Mucosa of descending colon (tissue), 3 donors: ENCODE measurements around the gene SLC25A28. TPM values are rescaled to one million over a fixed set of nuclear protein-coding genes. Genes with fewer than 3 reads are reported as not detected.

Source experiments
- ATAC-seq: fragments of 200-7000 bp; cut with Tn5 transposase; one replicate; pipeline ENCODE4 v1.9.1; 2020; ENCODE audit warnings: mild to moderate bottlenecking, moderate library complexity
- DNase-seq, 3 donors: peaks; one replicate each; pipeline ENCODE4 v3.0.0-alpha.2; 2020
- H3K36me3 ChIP-seq: fragments of 200-600 bp; one replicate; pipeline ENCODE4 v1.8.0; 2021; ENCODE audit warnings: low read depth, mild to moderate bottlenecking
- H3K4me1 ChIP-seq: fragments of 200-600 bp; one replicate; pipeline ENCODE4 v1.8.0; 2021; ENCODE audit warnings: low read depth, mild to moderate bottlenecking
- H3K4me3 ChIP-seq: fragments of 200-600 bp; one replicate; pipeline ENCODE4 v1.8.0; 2021; ENCODE audit warnings: mild to moderate bottlenecking
- H3K9me3 ChIP-seq: fragments of 200-600 bp; one replicate; pipeline ENCODE4 v1.8.0; 2021; ENCODE audit warnings: mild to moderate bottlenecking
- intact Hi-C, 2 donors: fragments of 100-400 bp; cut with DNase I in 1 of 2; cut with micrococcal nuclease in 1 of 2; formaldehyde crosslinking; loops; one replicate each; pipeline versions ENCODE4 v1.11.0 to v1.11.1; 2022; cut with DNase I, micrococcal nuclease
- total RNA-seq, 3 donors: library from RNA; stranded (reverse); fragmentation: NEBNext Ultra II Directional in 2 of 3; extraction: Animal tissue kit (Norgen Biotek cat#: 25700) in 2 of 3; gene quantifications; one replicate each; pipeline versions ENCODE4 v1.2.1 to v1.2.4, GENCODE V29; 2021 to 2023
- TF ChIP-seq, protein P1 (sequence below): fragments of 200-600 bp; IDR thresholded peaks from one replicate; pipeline ENCODE4 v1.8.0; 2022; ENCODE audit warnings: antibody characterized with exemption, mild to moderate bottlenecking
- donor health status: DM: no; HTN: no; CAD: no; lungs with moderate emphysema.
- donor health status: DM: no; HTN: no; CAD: no.
- donor health status: DM: no; HTN: yes; CAD: no.

The SLC25A28 gene
- total RNA-seq, 3 donors from 2014 or later = 38.2 to 64.4 (median 39.6) TPM

DNA sequence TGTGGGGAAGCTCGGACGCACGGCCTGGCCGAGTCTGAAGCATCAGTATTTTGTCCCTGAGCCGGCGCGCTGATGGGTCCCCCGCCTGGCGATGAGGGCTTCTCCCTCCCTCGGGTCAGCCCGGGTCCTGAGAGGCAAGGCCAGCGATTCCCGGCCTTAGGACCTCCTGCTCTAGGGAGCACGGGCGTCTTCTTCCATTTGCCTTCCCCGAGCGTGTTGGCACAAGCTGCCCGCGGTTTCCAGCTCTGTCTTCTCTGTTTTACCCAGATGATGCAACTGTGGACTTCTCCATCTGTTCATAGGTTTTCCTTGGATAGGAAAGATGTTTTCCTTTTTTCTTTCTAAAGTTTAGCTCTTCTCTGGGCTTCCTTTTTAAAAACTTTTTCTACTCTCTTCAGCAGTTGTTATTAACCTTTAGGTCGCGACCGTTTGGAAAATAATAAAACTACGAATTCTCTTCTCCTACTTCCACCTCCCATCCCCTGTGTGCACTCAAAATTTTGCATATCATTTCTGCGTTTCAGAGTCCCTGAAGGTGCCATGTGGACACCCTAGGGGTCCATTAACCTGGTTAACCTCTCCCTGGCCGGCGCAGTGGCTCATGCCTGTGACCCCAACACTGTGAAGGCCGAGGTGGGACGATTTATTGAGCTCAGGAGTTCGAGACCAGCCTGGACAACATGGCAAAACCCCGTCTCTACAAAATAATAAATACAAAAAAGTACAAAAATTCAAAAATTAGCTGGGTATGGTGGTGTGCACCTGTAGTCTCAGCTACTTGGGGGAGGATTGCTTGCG lies 1.4 kb upstream of the SLC25A28 start:
- DNase-seq = peak; percentile 13 to 53 (median 52)

DNA sequence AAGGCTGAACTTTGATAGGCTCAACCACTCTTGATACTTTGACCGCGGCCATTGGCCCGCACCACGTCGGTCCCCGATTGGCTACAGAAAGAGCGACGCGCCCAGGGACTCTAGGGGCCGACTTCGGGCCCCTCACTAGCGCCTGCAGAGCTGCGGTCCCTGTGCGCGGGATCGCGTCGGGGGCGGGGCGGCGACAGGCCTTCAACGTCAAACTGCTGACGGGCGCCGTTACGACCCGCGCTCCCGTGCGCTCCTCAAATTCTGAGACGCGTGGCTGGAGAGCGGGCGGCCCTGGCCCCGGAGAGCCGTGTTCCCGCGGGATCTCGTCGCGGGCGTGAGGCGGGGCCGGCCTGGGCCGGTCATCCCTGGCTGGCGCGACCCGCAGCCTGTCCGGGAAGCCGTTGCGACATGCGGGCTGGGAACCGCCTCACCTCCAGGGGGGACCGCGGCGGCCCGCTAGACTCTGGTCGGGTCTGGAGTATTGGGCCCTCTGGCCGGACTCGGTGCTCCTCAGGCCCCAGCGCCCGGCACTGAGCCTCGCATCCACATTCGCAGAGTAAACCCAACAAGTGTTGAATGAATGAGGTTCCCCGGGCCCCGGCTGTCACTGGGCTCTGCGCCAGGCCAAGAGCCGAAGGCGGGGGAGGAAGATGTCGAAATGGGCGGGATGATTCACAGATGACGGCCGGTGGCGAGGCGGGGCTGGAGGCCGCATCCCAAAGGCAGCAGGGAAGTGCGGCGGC lies 643 bp upstream of the SLC25A28 start:
- peak; percentile 90 for ATAC-seq
- intact Hi-C loops = no loop called here
- TF ChIP-seq, protein P1, sequence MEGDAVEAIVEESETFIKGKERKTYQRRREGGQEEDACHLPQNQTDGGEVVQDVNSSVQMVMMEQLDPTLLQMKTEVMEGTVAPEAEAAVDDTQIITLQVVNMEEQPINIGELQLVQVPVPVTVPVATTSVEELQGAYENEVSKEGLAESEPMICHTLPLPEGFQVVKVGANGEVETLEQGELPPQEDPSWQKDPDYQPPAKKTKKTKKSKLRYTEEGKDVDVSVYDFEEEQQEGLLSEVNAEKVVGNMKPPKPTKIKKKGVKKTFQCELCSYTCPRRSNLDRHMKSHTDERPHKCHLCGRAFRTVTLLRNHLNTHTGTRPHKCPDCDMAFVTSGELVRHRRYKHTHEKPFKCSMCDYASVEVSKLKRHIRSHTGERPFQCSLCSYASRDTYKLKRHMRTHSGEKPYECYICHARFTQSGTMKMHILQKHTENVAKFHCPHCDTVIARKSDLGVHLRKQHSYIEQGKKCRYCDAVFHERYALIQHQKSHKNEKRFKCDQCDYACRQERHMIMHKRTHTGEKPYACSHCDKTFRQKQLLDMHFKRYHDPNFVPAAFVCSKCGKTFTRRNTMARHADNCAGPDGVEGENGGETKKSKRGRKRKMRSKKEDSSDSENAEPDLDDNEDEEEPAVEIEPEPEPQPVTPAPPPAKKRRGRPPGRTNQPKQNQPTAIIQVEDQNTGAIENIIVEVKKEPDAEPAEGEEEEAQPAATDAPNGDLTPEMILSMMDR = no peak
- no peaks in the 10 kb centered on the region for H3K9me3 ChIP-seq
- H3K36me3 ChIP-seq = peaks cover 5% of the 10 kb centered on the region
- DNase-seq = peak; percentile 92 to 95 (median 95)
- H3K4me3 ChIP-seq = peak overlapping the region; percentile 71
- peaks cover 7% of the 10 kb centered on the region for H3K4me1 ChIP-seq

More for the DNA sequence above, 1.4 kb upstream of the SLC25A28 start:
- Histone ChIP-seq H3K4me3 (peak overlapping the region; percentile 71), H3K9me3 (no peaks in the 10 kb centered on the region), H3K36me3 (peaks cover 5% of the 10 kb centered on the region), H3K4me1 (peaks cover 7% of the 10 kb centered on the region)
- TF ChIP-seq, protein P1 = no peak
- intact Hi-C loops = no loop called here
- peak; percentile 4 for ATAC-seq

DNA sequence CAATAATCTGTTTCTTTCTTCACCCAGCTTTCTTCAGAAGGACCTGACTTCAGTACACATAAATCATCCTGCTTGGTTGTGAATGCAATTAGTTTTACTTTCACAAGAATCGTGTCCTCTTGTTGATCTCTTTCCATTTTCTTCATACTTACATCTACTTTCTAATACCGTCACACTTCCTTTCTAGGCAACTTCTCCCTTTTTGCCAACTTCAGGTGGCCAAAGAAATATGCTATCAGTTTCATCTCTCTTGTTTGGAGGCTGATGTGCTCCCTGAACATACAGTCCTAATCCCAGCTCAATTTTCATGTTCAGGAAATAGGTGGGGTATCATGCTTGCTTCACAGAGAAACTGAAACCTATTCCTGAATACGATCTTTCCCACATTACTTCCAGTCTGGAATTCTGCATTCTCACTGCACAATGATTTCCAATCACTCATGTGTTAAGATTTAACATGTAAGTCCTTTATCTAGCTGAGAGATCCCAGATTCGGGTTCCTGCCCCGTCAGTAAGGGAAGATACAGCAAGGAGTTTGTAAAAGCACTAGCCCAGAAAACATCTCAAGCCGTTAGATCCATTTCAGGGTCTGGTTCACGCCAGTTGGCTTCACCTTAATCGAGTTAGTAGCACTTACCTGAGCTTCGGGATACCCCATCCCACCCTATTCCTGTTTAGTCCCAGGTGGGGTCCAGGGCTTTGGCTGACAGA lies 994 bp downstream of the SLC25A28 start:
- Histone ChIP-seq H3K4me1 (peaks cover 7% of the 10 kb centered on the region), H3K9me3 (no peaks in the 10 kb centered on the region), H3K36me3 (peaks cover 5% of the 10 kb centered on the region), H3K4me3 (peak overlapping the region; percentile 71)
- intact Hi-C loops = loop anchor here (10.0 kb wide), 2 partner anchors 184 to 224 kb away; partner anchors contain the start of gene GOT1 (in 2 of the 2)
- ATAC-seq = no peak
- TF ChIP-seq, protein P1 = no peak
- DNase-seq = no peak

DNA sequence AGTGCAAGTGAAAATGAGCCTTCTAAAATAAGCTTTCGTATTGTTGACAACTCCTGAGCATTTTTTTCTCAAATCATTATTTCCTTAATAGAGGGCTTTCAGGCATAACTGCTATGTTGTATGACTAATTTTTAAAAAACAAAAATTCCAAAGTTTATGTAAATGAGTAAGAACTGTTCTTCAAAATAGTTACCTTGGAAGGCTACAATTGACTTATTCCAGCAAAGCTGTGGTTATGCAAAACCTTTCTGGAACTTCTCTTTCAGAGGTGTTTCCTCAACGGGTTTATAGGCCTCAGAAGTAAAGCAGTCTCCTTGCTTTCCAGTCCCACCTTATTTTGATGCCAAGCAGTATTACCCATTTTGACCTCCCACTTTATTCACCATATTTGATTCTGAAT lies 2.5 kb downstream of the SLC25A28 start:
- H3K4me3 ChIP-seq = no peak overlapping the region
- intact Hi-C loops = loop anchor here (10.0 kb wide), 2 partner anchors 183 to 223 kb away; partner anchors contain the start of gene GOT1 (in 2 of the 2)
- TF ChIP-seq, protein P1 = no peak
- DNase-seq (no peak), ATAC-seq (no peak)
- H3K4me1 ChIP-seq = peaks cover 7% of the 10 kb centered on the region
- peaks cover 5% of the 10 kb centered on the region for H3K36me3 ChIP-seq
- no peaks in the 10 kb centered on the region for H3K9me3 ChIP-seq

DNA sequence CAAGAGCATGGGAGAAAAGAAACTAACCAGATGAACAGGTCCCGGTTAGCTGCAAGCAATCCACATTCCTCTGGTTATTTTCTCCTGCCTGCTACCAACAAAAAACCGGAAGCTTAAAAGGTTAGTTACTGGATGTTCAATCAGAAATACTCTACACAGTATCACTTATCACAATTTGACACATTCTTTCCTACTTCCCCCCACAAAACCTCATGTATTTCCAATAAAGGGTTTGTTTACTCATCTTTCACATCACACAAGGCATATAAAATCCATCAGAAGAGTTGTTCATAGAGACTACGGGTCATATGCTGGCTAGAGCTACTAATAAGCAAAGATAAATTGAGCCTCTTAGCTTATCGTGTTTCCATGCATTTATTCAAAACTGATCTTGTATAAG lies 4.8 kb downstream of the SLC25A28 start:
- intact Hi-C loops = loop anchor here (10.0 kb wide), 2 partner anchors 181 to 221 kb away; partner anchors contain the start of gene GOT1 (in 2 of the 2)
- Histone ChIP-seq H3K4me1 (peaks cover 3% of the 10 kb centered on the region), H3K9me3 (no peaks in the 10 kb centered on the region), H3K4me3 (no peak overlapping the region), H3K36me3 (peaks cover 1% of the 10 kb centered on the region)
- TF ChIP-seq, protein P1 = no peak
- no peak for ATAC-seq
- DNase-seq = no peak
